ENCODE results near the gene TCF7L1.

TCF7L1 gene

GRCh38 chr2:85255456-85255812 is 122.2 kb downstream of the TCF7L1 start:
- ATAC-seq, result no peak
- no peak for DNase-seq

GRCh38 chr2:85255813-85256594 is 122.8 kb downstream of the TCF7L1 start:
- DNase-seq, result no peak
- ATAC-seq, result no peak

GRCh38 chr2:85257359-85257969 is 124.3 kb downstream of the TCF7L1 start:
- DNase-seq, result no peak
- ATAC-seq, result no peak

GRCh38 chr2:85257970-85258605 is 124.9 kb downstream of the TCF7L1 start:
- ATAC-seq (no peak), DNase-seq (no peak)

GRCh38 chr2:85259101-85259590 is 126.0 kb downstream of the TCF7L1 start:
- DNase-seq (no peak), ATAC-seq (no peak)

- ATAC-seq (no peak), DNase-seq (no peak)
These were observed 126.7 kb downstream of the TCF7L1 start for GRCh38 chr2:85259879-85260278.

- DNase-seq (no peak), ATAC-seq (no peak)
These were observed 130.4 kb downstream of the TCF7L1 start for GRCh38 chr2:85263591-85263990.

GRCh38 chr2:85264471-85264870 is 131.3 kb downstream of the TCF7L1 start:
- ATAC-seq (no peak), DNase-seq (no peak)

GRCh38 chr2:85265304-85265703 is 132.1 kb downstream of the TCF7L1 start:
- DNase-seq (no peak), ATAC-seq (no peak)

- DNase-seq (peak; percentile 87), ATAC-seq (peak; percentile 65)
These were observed 133.2 kb downstream of the TCF7L1 start for GRCh38 chr2:85266146-85267041.

- ATAC-seq (no peak), DNase-seq (no peak)
These were observed 136.8 kb downstream of the TCF7L1 start for GRCh38 chr2:85269959-85270358.

GRCh38 chr2:85272357-85272756 is 139.2 kb downstream of the TCF7L1 start:
- DNase-seq, result no peak
- no peak for ATAC-seq

- DNase-seq (no peak), ATAC-seq (no peak)
These were observed 140.8 kb downstream of the TCF7L1 start for GRCh38 chr2:85273738-85274731.

- no peak for ATAC-seq
- no peak for DNase-seq
These were observed 142.9 kb downstream of the TCF7L1 start for GRCh38 chr2:85275984-85276540.

- no peak for ATAC-seq
- no peak for DNase-seq
These were observed 143.5 kb downstream of the TCF7L1 start for GRCh38 chr2:85276571-85277118.

- no peak for ATAC-seq
These were observed 144.4 kb downstream of the TCF7L1 start for GRCh38 chr2:85277416-85278158.

GRCh38 chr2:85278361-85278760 is 145.2 kb downstream of the TCF7L1 start:
- ATAC-seq, result no peak
- DNase-seq, result no peak

More at GRCh38 chr2:85277416-85278158, 144.4 kb downstream of the TCF7L1 start:
- no peak for DNase-seq

GRCh38 chr2:85281553-85281952 is 148.4 kb downstream of the TCF7L1 start:
- DNase-seq (no peak), ATAC-seq (no peak)

- no peak for ATAC-seq
- DNase-seq, result no peak
These were observed 149.7 kb downstream of the TCF7L1 start for GRCh38 chr2:85282914-85283313.

GRCh38 chr2:85283641-85284040 is 150.4 kb downstream of the TCF7L1 start:
- ATAC-seq (no peak), DNase-seq (no peak)
